ENCODE measurements around the gene NFAM1.

DNA sequence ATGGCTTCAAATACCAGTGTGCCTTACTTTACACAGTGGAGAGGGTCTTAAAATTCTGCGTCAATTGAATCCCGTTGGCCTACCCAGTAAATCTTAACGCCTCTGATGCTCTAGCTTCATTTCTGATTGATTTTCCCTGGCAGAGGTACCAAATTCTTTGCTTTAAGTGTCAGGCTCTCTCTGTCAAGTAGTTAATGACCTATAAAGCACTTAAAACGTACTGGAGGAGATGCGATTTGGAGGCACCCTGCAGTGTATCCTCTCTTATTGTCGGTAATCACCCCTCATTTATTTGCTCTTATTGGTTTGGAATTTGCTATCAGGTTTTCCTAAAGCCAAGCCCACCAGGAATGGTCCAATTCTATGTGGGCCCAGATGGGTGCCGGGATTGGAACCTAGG lies 59.2 kb downstream of the NFAM1 start:
- TF ChIP-seq, protein P1, sequence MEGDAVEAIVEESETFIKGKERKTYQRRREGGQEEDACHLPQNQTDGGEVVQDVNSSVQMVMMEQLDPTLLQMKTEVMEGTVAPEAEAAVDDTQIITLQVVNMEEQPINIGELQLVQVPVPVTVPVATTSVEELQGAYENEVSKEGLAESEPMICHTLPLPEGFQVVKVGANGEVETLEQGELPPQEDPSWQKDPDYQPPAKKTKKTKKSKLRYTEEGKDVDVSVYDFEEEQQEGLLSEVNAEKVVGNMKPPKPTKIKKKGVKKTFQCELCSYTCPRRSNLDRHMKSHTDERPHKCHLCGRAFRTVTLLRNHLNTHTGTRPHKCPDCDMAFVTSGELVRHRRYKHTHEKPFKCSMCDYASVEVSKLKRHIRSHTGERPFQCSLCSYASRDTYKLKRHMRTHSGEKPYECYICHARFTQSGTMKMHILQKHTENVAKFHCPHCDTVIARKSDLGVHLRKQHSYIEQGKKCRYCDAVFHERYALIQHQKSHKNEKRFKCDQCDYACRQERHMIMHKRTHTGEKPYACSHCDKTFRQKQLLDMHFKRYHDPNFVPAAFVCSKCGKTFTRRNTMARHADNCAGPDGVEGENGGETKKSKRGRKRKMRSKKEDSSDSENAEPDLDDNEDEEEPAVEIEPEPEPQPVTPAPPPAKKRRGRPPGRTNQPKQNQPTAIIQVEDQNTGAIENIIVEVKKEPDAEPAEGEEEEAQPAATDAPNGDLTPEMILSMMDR (IDR thresholded peaks at IDR 0.05), result no peak
- TF ChIP-seq EZH2 (IDR thresholded peaks at IDR 0.05), result no peak

Measured in neural progenitor cell (in vitro differentiated cells).